HG03520 (cell line): ENCODE results near the gene NHLRC2.
"Not testable (repeated sequence)": the region's sequence is repeated elsewhere in the genome, so short reads cannot be mapped to it uniquely, and the experiment has no call there.

ENCODE experiments used
- ATAC-seq: cut with Tn5 transposase; IDR thresholded peaks from one replicate; pipeline ENCODE4 v1.9.1; 2021; ENCODE audit warnings: mild to moderate bottlenecking, moderate library complexity; ENCODE audit not compliant: unreplicated experiment

NHLRC2 gene

DNA sequence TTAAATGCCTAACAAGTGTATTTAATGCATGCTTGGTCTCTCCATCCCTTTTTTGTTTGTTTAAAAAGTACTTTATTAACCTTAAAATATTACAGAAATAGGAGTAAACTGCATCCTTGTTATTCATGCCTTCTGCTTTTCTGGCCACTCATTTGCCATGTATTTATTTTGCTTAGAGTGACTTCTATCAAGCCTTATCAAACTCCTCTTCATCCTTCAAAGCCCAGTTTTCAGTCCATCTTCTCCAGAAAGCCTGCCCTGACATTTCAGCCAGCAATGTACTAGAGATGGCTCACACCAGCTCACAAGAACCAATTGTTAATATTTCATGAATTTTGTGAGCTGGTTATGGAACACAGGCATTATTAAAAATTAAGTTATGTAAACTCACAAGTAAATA lies 82.8 kb downstream of the NHLRC2 start:
- ATAC-seq = no peak

- ATAC-seq = no peak
Observed at GRCh38 chr10:113937756-113938155, 83.3 kb downstream of the NHLRC2 start.

- ATAC-seq = no peak
Observed at GRCh38 chr10:113939212-113939860, 84.9 kb downstream of the NHLRC2 start.

DNA sequence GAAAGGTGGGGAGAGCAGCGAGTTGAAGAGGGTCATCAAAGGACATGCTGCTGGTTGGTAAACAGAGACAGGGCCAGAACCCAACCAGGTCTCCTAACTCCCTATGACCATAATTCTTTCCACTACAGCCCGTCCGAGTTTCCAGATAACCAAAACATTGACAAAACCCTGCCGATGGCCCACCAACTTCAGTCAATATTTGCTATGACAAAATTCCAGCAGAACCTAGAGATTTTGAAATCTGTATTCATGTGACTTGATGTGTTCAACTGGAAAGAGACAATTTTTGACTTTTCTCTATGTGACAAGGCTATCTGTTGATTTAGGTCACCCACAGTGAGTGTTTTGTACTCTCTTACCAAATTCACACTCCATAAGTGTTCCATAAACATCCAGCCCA lies 86.7 kb downstream of the NHLRC2 start:
- no peak for ATAC-seq

DNA sequence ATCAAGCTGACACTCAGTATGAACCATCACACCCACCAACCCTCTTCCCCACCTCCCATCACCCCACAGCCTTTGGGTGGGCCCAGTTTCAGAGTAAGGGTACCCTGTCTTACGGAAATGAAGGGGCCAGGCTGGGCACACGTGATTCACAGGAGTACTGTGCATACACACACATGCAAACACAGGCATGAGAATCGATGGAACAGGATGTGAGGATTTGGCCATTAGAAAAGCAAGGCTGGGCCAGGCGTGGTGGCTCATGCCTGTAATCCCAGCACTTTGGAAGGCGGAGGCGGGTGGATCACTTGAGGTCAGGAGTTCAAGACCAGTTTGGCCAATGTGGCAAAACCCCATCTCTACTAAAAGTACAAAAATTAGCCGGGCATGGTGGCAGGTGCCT lies 88.7 kb downstream of the NHLRC2 start:
- not testable (repeated sequence) for ATAC-seq

DNA sequence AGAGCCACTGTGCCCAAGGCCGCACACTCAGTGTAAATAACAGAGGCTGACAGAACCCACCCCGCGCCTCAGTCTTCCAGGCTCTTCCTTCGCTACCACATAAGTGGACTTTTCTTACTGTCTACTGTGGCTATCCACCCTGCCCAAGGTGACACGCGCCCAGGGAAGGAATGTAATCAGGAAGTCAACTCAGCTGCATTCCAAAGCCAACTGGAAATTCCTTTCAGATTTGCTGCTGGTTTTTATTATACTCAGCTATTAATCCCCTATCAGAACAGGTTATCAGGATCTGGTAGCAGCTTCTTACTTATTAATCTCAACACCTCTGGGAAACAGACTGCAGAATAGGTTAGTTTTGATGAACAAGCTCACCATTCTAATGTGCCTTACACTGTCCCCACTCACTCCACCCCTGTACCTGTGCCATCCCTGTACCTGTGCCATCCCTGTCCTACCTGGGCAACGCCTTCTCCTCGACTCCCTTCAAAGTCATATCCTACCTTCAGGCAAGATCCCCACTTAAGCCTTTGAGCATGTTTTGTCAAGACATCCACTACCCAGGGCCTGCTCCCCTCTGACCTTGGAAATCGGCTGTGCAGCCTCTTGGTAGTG lies 90.7 kb downstream of the NHLRC2 start:
- ATAC-seq = no peak

- ATAC-seq = no peak
Observed at GRCh38 chr10:113945687-113946085, 91.2 kb downstream of the NHLRC2 start.

GRCh38 chr10:113947184-113948041 lies 93.0 kb downstream of the NHLRC2 start:
- no peak for ATAC-seq

DNA sequence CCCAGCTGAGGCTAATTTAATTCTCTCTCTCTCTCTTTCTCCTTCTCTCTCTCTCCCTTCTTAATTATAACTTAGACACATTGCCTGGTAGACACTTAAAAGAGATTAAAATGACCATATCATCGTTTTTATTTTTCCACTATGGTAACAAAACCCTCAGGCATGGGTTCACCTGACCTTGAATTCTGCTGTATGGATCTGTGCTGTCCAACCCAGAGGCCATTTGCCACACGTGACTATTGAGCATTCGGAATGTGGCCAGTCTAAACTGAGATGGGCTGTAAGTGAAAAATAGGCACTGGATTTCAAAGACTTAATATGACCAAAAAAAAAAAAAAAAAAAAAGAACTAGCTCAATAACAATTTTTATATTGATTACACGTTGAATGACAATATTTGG lies 93.6 kb downstream of the NHLRC2 start:
- ATAC-seq = no peak

- ATAC-seq = no peak
Observed at GRCh38 chr10:113950268-113950667, 95.8 kb downstream of the NHLRC2 start.

- no peak for ATAC-seq
Observed at GRCh38 chr10:113953505-113954272, 99.2 kb downstream of the NHLRC2 start.

DNA sequence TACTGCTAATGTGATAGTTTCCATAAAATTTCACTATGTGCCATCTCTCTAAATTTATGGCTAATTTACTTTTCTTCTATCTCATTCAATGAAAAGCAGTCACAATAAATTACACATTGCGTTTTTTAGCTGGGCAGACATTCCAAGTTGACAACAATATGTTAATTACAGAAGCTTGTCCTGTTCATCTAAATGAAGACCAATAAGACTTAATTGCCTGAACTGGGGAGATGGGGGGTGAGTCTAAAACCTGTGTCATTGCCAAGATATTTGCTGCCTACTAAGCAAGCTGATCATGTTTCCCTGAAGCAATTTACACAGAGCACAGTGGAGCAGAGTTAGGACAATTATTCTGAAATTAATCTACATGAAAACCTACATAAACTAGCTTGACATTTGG lies 99.9 kb downstream of the NHLRC2 start:
- ATAC-seq = no peak

- no peak for ATAC-seq
Observed at GRCh38 chr10:113957013-113957412, 102.6 kb downstream of the NHLRC2 start.

- ATAC-seq = no peak
Observed at GRCh38 chr10:113958631-113959382, 104.3 kb downstream of the NHLRC2 start.

DNA sequence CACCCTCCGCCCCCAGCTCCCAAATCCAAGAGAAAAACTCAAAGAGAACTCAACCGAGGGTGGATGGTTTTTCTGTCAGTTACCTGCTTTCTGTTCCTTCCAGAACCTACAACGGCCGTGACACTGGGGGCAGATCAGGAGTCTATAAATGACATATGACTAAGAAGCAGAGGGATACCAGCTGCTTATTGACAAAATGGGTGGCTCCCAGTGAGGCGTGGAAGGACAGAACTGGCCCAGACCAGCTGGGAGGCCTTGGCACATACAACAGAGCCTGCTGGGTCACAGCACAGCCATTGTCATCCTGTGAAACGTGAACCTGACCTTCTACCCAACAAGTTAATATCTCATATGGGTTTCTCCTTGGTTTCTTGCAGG lies 104.9 kb downstream of the NHLRC2 start:
- ATAC-seq = peak; percentile 37

DNA sequence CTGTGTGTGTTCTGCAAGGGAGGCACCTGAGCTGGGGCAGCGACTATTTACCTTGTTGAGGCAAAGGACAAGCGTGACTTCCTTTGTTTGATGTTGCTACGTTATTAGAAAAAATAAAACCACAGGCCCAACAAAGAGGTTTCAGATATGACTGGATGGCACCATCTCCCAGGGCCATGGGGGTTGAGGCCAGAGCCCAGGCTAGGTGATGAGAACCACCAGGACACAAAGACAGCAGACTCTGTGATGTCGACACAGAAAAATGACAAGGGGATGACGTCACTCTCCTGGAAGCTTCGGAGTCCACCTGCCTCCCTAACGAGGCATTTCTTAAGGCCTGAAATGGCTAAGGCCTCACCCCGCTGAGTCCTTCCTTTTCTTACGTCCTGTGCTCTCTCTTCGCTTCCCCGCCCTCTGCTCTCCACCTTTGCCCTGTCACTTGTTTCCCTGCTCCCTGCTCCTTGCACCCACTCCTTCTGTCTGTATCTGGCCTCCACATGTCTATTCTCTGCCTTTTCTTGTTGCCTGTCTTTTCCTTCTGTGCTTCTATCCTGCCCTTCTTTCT lies 106.2 kb downstream of the NHLRC2 start:
- ATAC-seq = peak; percentile 40

GRCh38 chr10:113961182-113962031 lies 106.9 kb downstream of the NHLRC2 start:
- peak; percentile 52 for ATAC-seq

DNA sequence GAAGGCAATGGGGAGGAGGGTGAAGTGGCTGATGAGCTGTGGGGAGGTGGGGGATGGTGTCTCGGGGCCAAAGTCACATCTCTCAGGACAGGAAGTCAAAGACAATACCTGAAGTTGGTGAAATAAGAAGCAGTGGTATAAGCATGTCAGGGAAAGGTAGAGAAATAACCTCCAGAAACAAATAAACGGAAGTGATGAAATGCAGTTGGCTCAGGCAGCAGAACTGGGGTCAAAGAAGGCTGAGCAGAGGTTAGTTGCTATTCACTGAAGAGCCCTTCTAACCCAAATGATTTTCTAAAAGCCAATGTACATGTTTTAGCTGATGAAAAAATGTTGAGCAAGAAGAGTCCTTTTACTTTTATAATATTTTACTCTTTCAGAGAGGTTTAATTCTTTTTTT lies 110.6 kb downstream of the NHLRC2 start:
- no peak for ATAC-seq

DNA sequence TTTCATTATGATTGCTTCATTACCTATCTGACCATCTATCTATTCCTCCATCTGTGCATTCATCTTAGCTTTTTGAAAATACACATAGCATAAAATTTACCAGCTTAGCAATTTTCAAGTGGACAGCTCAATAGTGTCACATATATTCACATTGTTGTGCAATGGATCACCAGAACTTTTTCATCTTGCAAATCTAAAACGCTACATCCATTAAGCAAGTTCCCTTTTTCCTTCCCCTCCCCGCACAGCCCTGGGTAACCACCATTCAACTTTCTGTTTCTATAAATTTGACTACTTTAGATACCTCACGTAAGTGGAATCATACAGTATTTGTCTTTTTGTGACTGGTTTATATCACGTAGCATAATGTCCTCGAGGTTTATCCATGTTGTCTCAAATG lies 111.2 kb downstream of the NHLRC2 start:
- no peak for ATAC-seq
